ENCODE data around the gene ATAT1.

ATAT1 gene

GRCh38 chr6:30614044-30614842 lies 12.4 kb upstream of the ATAT1 start:
- ChIA-PET POLR2A (interaction anchor here (0.6 to 4.8 kb wide), 45 partner anchors 9 to 1991 kb away, joined by 3 to 72 read pairs (median 6); partner anchors contain the start of genes ABCF1, C6orf136, DHX16 and GNL1), CTCF (interaction anchor here (0.8 to 4.5 kb wide), 11 partner anchors 15 to 132 kb away, joined by 3 to 56 read pairs (median 6); no protein-coding TSS in a partner anchor)
- DNase-seq (ENCODE audit: extremely low spot score) = no peak
- no peak for TF ChIP-seq CTCF (IDR thresholded peaks at IDR 0.05; ENCODE audit: control extremely low read depth, extremely low read depth, low read depth, missing control alignments)

- TF ChIP-seq CTCF (IDR thresholded peaks at IDR 0.05; ENCODE audit: control extremely low read depth, extremely low read depth, low read depth, missing control alignments) = no peak
- ChIA-PET POLR2A (interaction anchor here (0.5 to 4.8 kb wide), 39 partner anchors 10 to 1990 kb away, joined by 3 to 72 read pairs (median 7); partner anchors contain the start of genes ABCF1, C6orf136, MDC1 and PRR3), CTCF (interaction anchor here (0.9 to 4.5 kb wide), 4 partner anchors 16 to 108 kb away, joined by 3 to 56 read pairs (median 4); no protein-coding TSS in a partner anchor)
- peak; percentile 79 for DNase-seq (ENCODE audit: extremely low spot score)
Observed at GRCh38 chr6:30614843-30615218, 11.8 kb upstream of the ATAT1 start.

- no peak for TF ChIP-seq CTCF (IDR thresholded peaks at IDR 0.05; ENCODE audit: control extremely low read depth, extremely low read depth, low read depth, missing control alignments)
- CTCF ChIA-PET = interaction anchor here (0.9 to 4.5 kb wide), 4 partner anchors 17 to 107 kb away, joined by 3 to 56 read pairs (median 4); no protein-coding TSS in a partner anchor
- POLR2A ChIA-PET = interaction anchor here (0.5 to 4.8 kb wide), 39 partner anchors 10 to 1990 kb away, joined by 3 to 72 read pairs (median 7); partner anchors contain the start of genes ABCF1, C6orf136, DHX16 and MDC1
- no peak for DNase-seq (ENCODE audit: extremely low spot score)
Observed at GRCh38 chr6:30615219-30615957, 11.3 kb upstream of the ATAT1 start.

GRCh38 chr6:30615958-30616810 lies 10.5 kb upstream of the ATAT1 start:
- TF ChIP-seq CTCF (IDR thresholded peaks at IDR 0.05; ENCODE audit: control extremely low read depth, extremely low read depth, low read depth, missing control alignments) = no peak
- CTCF ChIA-PET = interaction anchor here (4.5 kb wide), 1 partner anchor 17 kb away, joined by 56 read pairs; no protein-coding TSS in a partner anchor
- DNase-seq (ENCODE audit: extremely low spot score) = no peak
- POLR2A ChIA-PET = interaction anchor here (0.6 to 4.8 kb wide), 11 partner anchors 11 to 621 kb away, joined by 3 to 72 read pairs (median 7); partner anchors contain the start of genes ABCF1, DHX16 and MDC1

GRCh38 chr6:30616811-30617564 lies 9.7 kb upstream of the ATAT1 start, which contains the start of gene PPP1R10:
Gene PPP1R10, minus strand, starts transcription at chr6:30617243. Its CDS starts 7,299 bp downstream, at chr6:30609944.
- ChIA-PET CTCF (interaction anchor here (1.6 to 2.8 kb wide), 5 partner anchors 9 to 105 kb away, joined by 5 to 11 read pairs (median 8); partner anchors contain the start of genes ATAT1 and DHX16), POLR2A (no interaction called here)
- no peak for TF ChIP-seq CTCF (IDR thresholded peaks at IDR 0.05; ENCODE audit: control extremely low read depth, extremely low read depth, low read depth, missing control alignments)
- peak; percentile 94 for DNase-seq (ENCODE audit: extremely low spot score)

Data from GM10248 (cell line).